ENCODE data around the gene LRPAP1. TPM values are rescaled to one million over a fixed set of nuclear protein-coding genes. Genes with fewer than 3 reads are reported as not detected.

LRPAP1 gene
- total RNA-seq, 1 experiment from 2014 or later = 109 TPM

DNA sequence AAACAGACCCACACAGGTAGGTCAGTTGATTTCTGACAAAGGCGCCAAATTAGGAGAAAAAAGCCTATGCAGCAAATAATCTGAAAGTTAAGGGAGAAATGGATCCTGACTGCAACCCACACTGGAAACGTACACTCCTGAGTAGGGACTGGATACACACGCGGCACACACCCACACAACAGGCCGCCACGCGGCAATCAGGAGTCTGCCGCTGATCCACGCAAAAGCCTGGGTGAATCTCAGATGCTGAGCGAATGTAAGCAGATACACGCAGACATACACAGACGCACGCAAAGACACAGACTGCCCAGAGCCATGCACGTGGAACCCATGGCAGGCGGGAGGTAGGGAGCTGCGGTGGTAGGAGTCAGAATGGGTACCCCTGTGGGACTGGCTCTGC is 21.7 kb downstream of the LRPAP1 start:
- intact Hi-C loops (cut with micrococcal nuclease) = no loop called here

DNA sequence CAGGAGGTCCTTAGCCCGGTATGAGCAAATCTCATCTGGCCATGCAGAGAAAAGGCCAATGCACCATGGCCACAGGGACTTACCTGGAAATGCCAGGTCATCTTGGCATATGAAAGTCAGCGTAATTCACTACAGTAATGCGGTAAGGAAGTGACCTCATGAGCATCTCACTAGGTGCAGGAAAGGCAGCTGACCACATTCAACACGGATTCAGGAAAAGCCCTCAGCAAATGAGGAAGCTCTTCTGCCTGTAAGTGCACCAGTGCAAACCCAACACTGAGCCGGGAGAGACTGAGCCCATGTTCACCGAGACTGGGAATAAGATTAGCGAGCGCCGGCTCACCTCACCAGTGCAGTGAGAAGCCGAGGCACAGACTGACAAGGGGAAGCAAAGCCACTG is 23.7 kb downstream of the LRPAP1 start:
- H3K36me3 ChIP-seq (ENCODE audit: control insufficient read depth in 1 of 2, insufficient read depth in 2 of 2, low read length in 2 of 2) = peaks cover 22 to 37% of the 10 kb centered on the region in 2 experiments; a peak in 3 of 4 replicates
- no peaks in the 10 kb centered on the region for H3K4me1 ChIP-seq (ENCODE audit: control insufficient read depth in 1 of 2, insufficient read depth in 2 of 2, low read length in 2 of 2)
- no peak overlapping the region for H3K9ac ChIP-seq (ENCODE audit: low read length)
- intact Hi-C loops (cut with micrococcal nuclease) = no loop called here
- no peak overlapping the region for H3K4me2 ChIP-seq (ENCODE audit: low read length)
- ATAC-seq (no peak), DNase-seq (ENCODE audit: low read depth, low spot score) (no peak)
- no peaks in the 10 kb centered on the region for H4K20me1 ChIP-seq (ENCODE audit: insufficient read depth)
- H3K4me3 ChIP-seq (replicated peaks in 1 of 2; ENCODE audit: low read depth in 1 of 2, low read length in 2 of 2) = no peak overlapping the region
- ChIA-PET RAD21 (ENCODE audit: low non-redundant PET in 1 of 2, low total read pairs in 2 of 2, uncharacterized antibody in 2 of 2, unreplicated experiment in 2 of 2) (no interaction called here), CTCF (no interaction called here), POLR2A (no interaction called here)
- peaks cover 38% of the 10 kb centered on the region for H3K79me2 ChIP-seq (ENCODE audit: insufficient read depth, low read length)
- H3K27me3 ChIP-seq (ENCODE audit: insufficient read depth, low read length) = no peaks in the 10 kb centered on the region
- no peaks in the 10 kb centered on the region for H3K9me2 ChIP-seq (ENCODE audit: insufficient read depth)
- H2AFZ ChIP-seq (ENCODE audit: low read depth, low read length, poor library complexity, severe bottlenecking) = no peak overlapping the region
- TF ChIP-seq TCF7L2 (IDR thresholded peaks at IDR 0.05; ENCODE audit: borderline replicate concordance, extremely low read depth, insufficient read depth, insufficient read length) = no peak
- TF ChIP-seq ELF1 (IDR thresholded peaks at IDR 0.05; ENCODE audit: borderline replicate concordance, low read depth) = no peak
- no peak for TF ChIP-seq CBX3 (IDR thresholded peaks at IDR 0.05; ENCODE audit: low read depth)
- no peak for TF ChIP-seq SRF (IDR thresholded peaks at IDR 0.05; ENCODE audit: low read depth)
- TF ChIP-seq, protein P1, sequence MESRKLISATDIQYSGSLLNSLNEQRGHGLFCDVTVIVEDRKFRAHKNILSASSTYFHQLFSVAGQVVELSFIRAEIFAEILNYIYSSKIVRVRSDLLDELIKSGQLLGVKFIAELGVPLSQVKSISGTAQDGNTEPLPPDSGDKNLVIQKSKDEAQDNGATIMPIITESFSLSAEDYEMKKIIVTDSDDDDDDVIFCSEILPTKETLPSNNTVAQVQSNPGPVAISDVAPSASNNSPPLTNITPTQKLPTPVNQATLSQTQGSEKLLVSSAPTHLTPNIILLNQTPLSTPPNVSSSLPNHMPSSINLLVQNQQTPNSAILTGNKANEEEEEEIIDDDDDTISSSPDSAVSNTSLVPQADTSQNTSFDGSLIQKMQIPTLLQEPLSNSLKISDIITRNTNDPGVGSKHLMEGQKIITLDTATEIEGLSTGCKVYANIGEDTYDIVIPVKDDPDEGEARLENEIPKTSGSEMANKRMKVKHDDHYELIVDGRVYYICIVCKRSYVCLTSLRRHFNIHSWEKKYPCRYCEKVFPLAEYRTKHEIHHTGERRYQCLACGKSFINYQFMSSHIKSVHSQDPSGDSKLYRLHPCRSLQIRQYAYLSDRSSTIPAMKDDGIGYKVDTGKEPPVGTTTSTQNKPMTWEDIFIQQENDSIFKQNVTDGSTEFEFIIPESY (IDR thresholded peaks at IDR 0.05; ENCODE audit: extremely low read depth, insufficient replicate concordance, low read length) = no peak
- no peak for TF ChIP-seq POLR2A (IDR thresholded peaks at IDR 0.05; ENCODE audit: borderline replicate concordance, extremely low read depth, insufficient read depth, insufficient read length)
- TF ChIP-seq, protein P2, sequence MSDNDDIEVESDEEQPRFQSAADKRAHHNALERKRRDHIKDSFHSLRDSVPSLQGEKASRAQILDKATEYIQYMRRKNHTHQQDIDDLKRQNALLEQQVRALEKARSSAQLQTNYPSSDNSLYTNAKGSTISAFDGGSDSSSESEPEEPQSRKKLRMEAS (IDR thresholded peaks at IDR 0.05) = no peak
- no peak for TF ChIP-seq YY1 (IDR thresholded peaks at IDR 0.05; ENCODE audit: extremely low read depth, insufficient replicate concordance, low read depth, low read length)
- TF ChIP-seq, protein P3, sequence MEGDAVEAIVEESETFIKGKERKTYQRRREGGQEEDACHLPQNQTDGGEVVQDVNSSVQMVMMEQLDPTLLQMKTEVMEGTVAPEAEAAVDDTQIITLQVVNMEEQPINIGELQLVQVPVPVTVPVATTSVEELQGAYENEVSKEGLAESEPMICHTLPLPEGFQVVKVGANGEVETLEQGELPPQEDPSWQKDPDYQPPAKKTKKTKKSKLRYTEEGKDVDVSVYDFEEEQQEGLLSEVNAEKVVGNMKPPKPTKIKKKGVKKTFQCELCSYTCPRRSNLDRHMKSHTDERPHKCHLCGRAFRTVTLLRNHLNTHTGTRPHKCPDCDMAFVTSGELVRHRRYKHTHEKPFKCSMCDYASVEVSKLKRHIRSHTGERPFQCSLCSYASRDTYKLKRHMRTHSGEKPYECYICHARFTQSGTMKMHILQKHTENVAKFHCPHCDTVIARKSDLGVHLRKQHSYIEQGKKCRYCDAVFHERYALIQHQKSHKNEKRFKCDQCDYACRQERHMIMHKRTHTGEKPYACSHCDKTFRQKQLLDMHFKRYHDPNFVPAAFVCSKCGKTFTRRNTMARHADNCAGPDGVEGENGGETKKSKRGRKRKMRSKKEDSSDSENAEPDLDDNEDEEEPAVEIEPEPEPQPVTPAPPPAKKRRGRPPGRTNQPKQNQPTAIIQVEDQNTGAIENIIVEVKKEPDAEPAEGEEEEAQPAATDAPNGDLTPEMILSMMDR (IDR thresholded peaks at IDR 0.05 in 2 of 3, conservative IDR thresholded peaks at IDR 0.05 in 1 of 3; ENCODE audit: borderline replicate concordance in 1 of 3, insufficient read depth in 1 of 3, low read depth in 2 of 3, low read length in 2 of 3) = no peak
- no TSS peak for BruUV-seq (replicated peaks)
- H3K27ac ChIP-seq (ENCODE audit: low read depth, low read length) = no peak overlapping the region
- H3K9me3 ChIP-seq (ENCODE audit: control insufficient read depth in 1 of 2, insufficient read depth in 1 of 2, low read depth in 1 of 2, low read length in 2 of 2) = no peaks in the 10 kb centered on the region

More for the DNA sequence above, 21.7 kb downstream of the LRPAP1 start:
- Histone ChIP-seq H3K4me3 (replicated peaks in 1 of 2; ENCODE audit: low read depth in 1 of 2, low read length in 2 of 2) (no peak overlapping the region), H3K4me2 (ENCODE audit: low read length) (no peak overlapping the region), H3K4me1 (ENCODE audit: control insufficient read depth in 1 of 2, insufficient read depth in 2 of 2, low read length in 2 of 2) (no peaks in the 10 kb centered on the region), H3K79me2 (ENCODE audit: insufficient read depth, low read length) (peaks cover 29% of the 10 kb centered on the region), H2AFZ (ENCODE audit: low read depth, low read length, poor library complexity, severe bottlenecking) (no peak overlapping the region), H3K36me3 (ENCODE audit: control insufficient read depth in 1 of 2, insufficient read depth in 2 of 2, low read length in 2 of 2) (peaks cover 25 to 45% of the 10 kb centered on the region in 2 experiments), H3K9ac (ENCODE audit: low read length) (no peak overlapping the region), H3K9me3 (ENCODE audit: control insufficient read depth in 1 of 2, insufficient read depth in 1 of 2, low read depth in 1 of 2, low read length in 2 of 2) (no peaks in the 10 kb centered on the region), H3K9me2 (ENCODE audit: insufficient read depth) (no peaks in the 10 kb centered on the region), H4K20me1 (ENCODE audit: insufficient read depth) (no peaks in the 10 kb centered on the region), H3K27me3 (ENCODE audit: insufficient read depth, low read length) (no peaks in the 10 kb centered on the region), H3K27ac (ENCODE audit: low read depth, low read length) (no peak overlapping the region)
- RAD21 ChIA-PET (ENCODE audit: low non-redundant PET in 1 of 2, low total read pairs in 2 of 2, uncharacterized antibody in 2 of 2, unreplicated experiment in 2 of 2) = no interaction called here
- ATAC-seq (no peak), DNase-seq (ENCODE audit: low read depth, low spot score) (no peak)
- POLR2A ChIA-PET = no interaction called here
- TF ChIP-seq, protein P2 (IDR thresholded peaks at IDR 0.05) = no peak
- CTCF ChIA-PET = no interaction called here
- BruUV-seq (replicated peaks) = no TSS peak

Measured in HCT116 (cell line).